Measurements from ENCODE around the gene KCNAB1.

Gene KCNAB1

GRCh38 chr3:156532730-156533129 lies 412.4 kb downstream of the KCNAB1 start:
- no peaks in the 10 kb centered on the region for H3K27me3 ChIP-seq
- TF ChIP-seq CTCF (IDR thresholded peaks at IDR 0.05): no peak
- no peak overlapping the region for H3K4me3 ChIP-seq
- peak overlapping the region; percentile 2 to 6 for H3K27ac ChIP-seq
- H3K36me3 ChIP-seq: peaks cover 16 to 44% (median 24%) of the 10 kb centered on the region in 3 donors
- H3K4me1 ChIP-seq: peaks cover 0 to 13% (median 9%) of the 10 kb centered on the region in 4 donors
- intact Hi-C loops (cut with DNase I; ENCODE audit: low total_unique reads): no loop called here
- H3K9me3 ChIP-seq: no peaks in the 10 kb centered on the region
- DNase-seq: no peak

- H3K4me3 ChIP-seq: no peak overlapping the region
- H3K9me3 ChIP-seq: no peaks in the 10 kb centered on the region
- intact Hi-C loops (cut with DNase I; ENCODE audit: low total_unique reads): no loop called here
- no peak for TF ChIP-seq CTCF (IDR thresholded peaks at IDR 0.05)
- peaks cover 12 to 44% (median 24%) of the 10 kb centered on the region in 3 donors for H3K36me3 ChIP-seq
- no peaks in the 10 kb centered on the region for H3K27me3 ChIP-seq
- peak overlapping the region in 1 of 2 donors; percentile 6 for H3K27ac ChIP-seq
- no peak for DNase-seq
- peaks cover 0 to 13% (median 9%) of the 10 kb centered on the region in 4 donors for H3K4me1 ChIP-seq
Observed at GRCh38 chr3:156533205-156533604, 412.8 kb downstream of the KCNAB1 start.

- intact Hi-C loops (cut with DNase I; ENCODE audit: low total_unique reads): loop anchor here (5.0 kb wide), 1 partner anchor 547 kb away; no protein-coding TSS in a partner anchor
- Histone ChIP-seq H3K4me1 (peaks cover 0 to 13% (median 9%) of the 10 kb centered on the region in 4 donors), H3K27ac (peak overlapping the region; percentile 46 to 69), H3K9me3 (no peaks in the 10 kb centered on the region), H3K27me3 (no peaks in the 10 kb centered on the region), H3K36me3 (peaks cover 10 to 39% (median 31%) of the 10 kb centered on the region in 3 donors), H3K4me3 (no peak overlapping the region)
- peak; percentile 80 to 83 for DNase-seq
- peak; percentile 31 to 48 for TF ChIP-seq CTCF (IDR thresholded peaks at IDR 0.05)
Observed at GRCh38 chr3:156535162-156535627, 414.8 kb downstream of the KCNAB1 start.

- H3K36me3 ChIP-seq: peaks cover 10 to 33% (median 25%) of the 10 kb centered on the region in 3 donors
- TF ChIP-seq CTCF (IDR thresholded peaks at IDR 0.05): no peak
- peaks cover 0 to 14% (median 9%) of the 10 kb centered on the region in 4 donors for H3K4me1 ChIP-seq
- H3K9me3 ChIP-seq: no peaks in the 10 kb centered on the region
- no peaks in the 10 kb centered on the region for H3K27me3 ChIP-seq
- DNase-seq: no peak
- H3K4me3 ChIP-seq: no peak overlapping the region
- peak overlapping the region; percentile 46 to 69 for H3K27ac ChIP-seq
- intact Hi-C loops (cut with DNase I; ENCODE audit: low total_unique reads): loop anchor here (5.0 kb wide), 1 partner anchor 547 kb away; no protein-coding TSS in a partner anchor
Observed at GRCh38 chr3:156535798-156536197, 415.4 kb downstream of the KCNAB1 start.

GRCh38 chr3:156536524-156537316 lies 416.3 kb downstream of the KCNAB1 start:
- Histone ChIP-seq H3K9me3 (no peaks in the 10 kb centered on the region), H3K4me1 (peaks cover 0 to 23% (median 15%) of the 10 kb centered on the region in 4 donors), H3K27ac (no peak overlapping the region), H3K36me3 (peaks cover 6 to 27% (median 17%) of the 10 kb centered on the region in 3 donors), H3K4me3 (no peak overlapping the region), H3K27me3 (no peaks in the 10 kb centered on the region)
- intact Hi-C loops (cut with DNase I; ENCODE audit: low total_unique reads): loop anchor here (5.0 kb wide), 1 partner anchor 546 kb away; no protein-coding TSS in a partner anchor
- no peak for DNase-seq
- no peak for TF ChIP-seq CTCF (IDR thresholded peaks at IDR 0.05)

All from tibial artery (tissue), 4 donors.